ENCODE measurements around the gene TEDC2. TPM values are rescaled to one million over a fixed set of nuclear protein-coding genes. Genes with fewer than 3 reads are reported as not detected.

Gene TEDC2
- total RNA-seq, 2 experiments from 2014 or later = 48.0 to 110 TPM

GRCh38 chr16:2420035-2420434, 39.9 kb upstream of the TEDC2 start:
- Histone ChIP-seq H3K4me1 (ENCODE audit: insufficient read depth, low read length, poor library complexity, severe bottlenecking) (peaks cover 6% of the 10 kb centered on the region), H3K4me2 (ENCODE audit: low read length) (no peak overlapping the region), H3K4me3 (ENCODE audit: low read depth, low read length, poor library complexity, severe bottlenecking) (no peak overlapping the region), H3K9me3 (ENCODE audit: low read length) (no peaks in the 10 kb centered on the region), H3K27ac (ENCODE audit: low read depth, low read length, poor library complexity, severe bottlenecking) (no peak overlapping the region), H2AFZ (ENCODE audit: low read length) (no peak overlapping the region), H4K20me1 (ENCODE audit: insufficient read depth, low read length) (no peaks in the 10 kb centered on the region), H3K9me2 (ENCODE audit: insufficient read depth, low read length) (no peaks in the 10 kb centered on the region), H3K79me2 (ENCODE audit: insufficient read depth, low read depth, low read length) (no peaks in the 10 kb centered on the region), H3K36me3 (ENCODE audit: insufficient read depth, low read length) (no peaks in the 10 kb centered on the region)
- CTCF ChIA-PET (ENCODE audit: unreplicated experiment) = no interaction called here
- POLR2A ChIA-PET = no interaction called here
- no peak for DNase-seq (ENCODE audit: low spot score)
- intact Hi-C loops (cut with micrococcal nuclease; ENCODE audit: unreplicated experiment) = loop anchor here (10.0 kb wide), 1 partner anchor 265 kb away; the partner anchor contains the start of gene TRAF7
- TSS peak; percentile 42 for BruUV-seq (replicated peaks)
- TF ChIP-seq EZH2phosphoT487 (IDR thresholded peaks at IDR 0.05; ENCODE audit: borderline replicate concordance, low read depth, low read length) (no peak), CTCF (conservative IDR thresholded peaks at IDR 0.05; ENCODE audit: low read length) (no peak)

- BruUV-seq (replicated peaks) = no TSS peak
- Histone ChIP-seq H2AFZ (ENCODE audit: low read length) (no peak overlapping the region), H3K9me3 (ENCODE audit: low read length) (no peaks in the 10 kb centered on the region), H3K4me3 (ENCODE audit: low read depth, low read length, poor library complexity, severe bottlenecking) (no peak overlapping the region), H3K36me3 (ENCODE audit: insufficient read depth, low read length) (no peaks in the 10 kb centered on the region), H3K79me2 (ENCODE audit: insufficient read depth, low read depth, low read length) (no peaks in the 10 kb centered on the region), H3K4me2 (ENCODE audit: low read length) (no peak overlapping the region), H3K27ac (ENCODE audit: low read depth, low read length, poor library complexity, severe bottlenecking) (no peak overlapping the region), H3K9me2 (ENCODE audit: insufficient read depth, low read length) (no peaks in the 10 kb centered on the region), H3K4me1 (ENCODE audit: insufficient read depth, low read length, poor library complexity, severe bottlenecking) (peaks cover 6% of the 10 kb centered on the region), H4K20me1 (ENCODE audit: insufficient read depth, low read length) (no peaks in the 10 kb centered on the region)
- intact Hi-C loops (cut with micrococcal nuclease; ENCODE audit: unreplicated experiment) = loop anchor here (2.0 to 10.0 kb wide), 2 partner anchors 81 to 267 kb away; partner anchors contain the start of genes ABCA3 and TRAF7
- ChIA-PET CTCF (ENCODE audit: unreplicated experiment) (no interaction called here), POLR2A (no interaction called here)
- peak; percentile 31 for DNase-seq (ENCODE audit: low spot score)
- TF ChIP-seq EZH2phosphoT487 (IDR thresholded peaks at IDR 0.05; ENCODE audit: borderline replicate concordance, low read depth, low read length) = no peak
- no peak for TF ChIP-seq CTCF (conservative IDR thresholded peaks at IDR 0.05; ENCODE audit: low read length)
These were observed 37.6 kb upstream of the TEDC2 start for GRCh38 chr16:2422123-2422867.
